DMS53 (cell line): ENCODE measurements around the gene ABCD1.

Experiments
- DNase-seq: peaks from one replicate; lab custom pipeline; 2025; lab: John Stamatoyannopoulos, UW

The ABCD1 gene

DNA sequence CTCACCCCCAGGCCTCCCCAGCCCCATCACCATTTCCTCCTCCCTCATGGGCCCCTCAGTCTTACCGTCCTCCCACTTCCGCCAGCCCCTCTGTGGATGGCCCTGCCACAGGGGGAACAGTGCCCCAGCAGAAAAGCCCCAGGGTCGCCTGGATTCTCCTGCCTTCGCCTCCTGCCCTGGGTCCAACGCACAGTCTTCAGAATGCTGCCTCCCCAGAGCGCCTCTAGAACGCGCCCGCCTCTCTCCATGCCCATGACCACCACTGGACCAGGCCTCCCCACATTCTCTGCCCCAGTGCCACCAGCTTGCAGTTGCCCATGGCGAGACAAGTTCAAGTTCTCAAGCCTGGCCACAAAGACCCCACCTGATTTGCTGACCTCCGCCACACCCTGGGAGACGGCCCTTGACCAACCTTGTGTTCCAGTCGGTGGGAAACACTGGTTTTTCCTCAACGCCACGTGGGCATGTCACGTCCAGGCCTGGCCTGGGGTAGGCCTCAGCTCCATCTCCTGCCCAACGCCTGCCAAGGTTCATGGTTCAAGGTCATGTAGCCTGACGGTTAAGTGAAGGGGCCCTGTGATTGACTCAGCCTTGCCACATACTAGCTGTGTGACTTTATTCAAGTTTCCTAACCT lies 38.8 kb downstream of the ABCD1 start:
- no peak for DNase-seq

DNA sequence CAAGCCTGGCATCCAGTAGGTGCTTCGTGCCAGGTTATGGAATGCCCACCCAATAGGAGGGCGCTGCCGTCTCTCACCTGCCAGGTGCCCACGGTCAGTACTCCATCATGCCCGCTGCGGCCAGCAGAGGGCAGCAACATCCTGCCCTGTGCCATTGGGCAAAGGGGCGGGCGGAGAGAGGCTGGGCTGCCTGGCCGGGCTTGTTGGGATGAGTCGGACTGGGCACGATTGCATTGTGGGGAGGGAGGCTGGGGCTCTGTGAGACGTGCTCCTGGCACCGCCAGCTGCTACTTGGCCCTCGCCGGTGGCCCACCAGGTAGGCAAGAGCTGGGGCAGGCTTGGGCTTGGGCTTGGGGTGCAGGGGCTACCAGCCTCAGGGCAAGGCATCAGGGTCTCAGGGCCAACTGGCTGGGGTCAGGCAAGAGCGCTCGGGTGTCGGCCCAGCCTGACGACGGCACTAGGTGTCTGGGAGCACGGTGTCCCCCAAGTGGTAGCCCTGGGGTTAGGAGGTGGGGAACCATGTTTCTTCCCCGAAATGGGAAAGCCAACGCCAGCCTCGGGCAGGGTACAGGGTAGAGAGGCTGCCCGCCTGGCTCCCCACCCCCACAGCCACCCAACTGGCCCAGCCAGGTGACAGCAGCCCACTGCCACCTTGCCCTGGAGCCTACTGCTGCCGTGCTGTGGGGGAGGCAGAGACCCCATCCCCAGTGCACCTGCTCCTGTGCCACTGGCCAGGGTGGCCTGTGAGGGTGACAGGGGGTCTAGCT lies 39.5 kb downstream of the ABCD1 start, which contains the start of gene PLXNB3:
Gene PLXNB3 (plus strand): TSS at position 261 of the 767 bp plus-strand sequence. CDS start 1,287 bp downstream, outside the sequence.
- peak; percentile 92 for DNase-seq

DNA sequence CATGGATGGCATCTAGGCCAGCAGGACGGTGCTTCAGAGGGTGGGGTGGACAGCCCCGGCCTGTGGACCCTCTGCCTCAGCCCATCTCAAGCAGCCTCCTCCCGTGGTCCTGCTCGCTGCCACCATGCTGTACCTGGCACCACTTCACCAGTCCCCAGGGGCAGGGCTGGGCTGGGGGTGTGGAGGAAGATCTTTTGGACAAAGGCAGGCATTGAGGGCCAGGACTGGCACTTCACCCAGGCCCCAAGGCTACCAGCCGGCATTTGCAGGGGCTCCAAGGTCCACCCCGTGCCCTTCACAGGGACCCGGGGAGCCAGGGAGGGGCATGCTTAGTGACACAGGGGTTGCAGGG lies 40.1 kb downstream of the ABCD1 start:
- DNase-seq: no peak

DNA sequence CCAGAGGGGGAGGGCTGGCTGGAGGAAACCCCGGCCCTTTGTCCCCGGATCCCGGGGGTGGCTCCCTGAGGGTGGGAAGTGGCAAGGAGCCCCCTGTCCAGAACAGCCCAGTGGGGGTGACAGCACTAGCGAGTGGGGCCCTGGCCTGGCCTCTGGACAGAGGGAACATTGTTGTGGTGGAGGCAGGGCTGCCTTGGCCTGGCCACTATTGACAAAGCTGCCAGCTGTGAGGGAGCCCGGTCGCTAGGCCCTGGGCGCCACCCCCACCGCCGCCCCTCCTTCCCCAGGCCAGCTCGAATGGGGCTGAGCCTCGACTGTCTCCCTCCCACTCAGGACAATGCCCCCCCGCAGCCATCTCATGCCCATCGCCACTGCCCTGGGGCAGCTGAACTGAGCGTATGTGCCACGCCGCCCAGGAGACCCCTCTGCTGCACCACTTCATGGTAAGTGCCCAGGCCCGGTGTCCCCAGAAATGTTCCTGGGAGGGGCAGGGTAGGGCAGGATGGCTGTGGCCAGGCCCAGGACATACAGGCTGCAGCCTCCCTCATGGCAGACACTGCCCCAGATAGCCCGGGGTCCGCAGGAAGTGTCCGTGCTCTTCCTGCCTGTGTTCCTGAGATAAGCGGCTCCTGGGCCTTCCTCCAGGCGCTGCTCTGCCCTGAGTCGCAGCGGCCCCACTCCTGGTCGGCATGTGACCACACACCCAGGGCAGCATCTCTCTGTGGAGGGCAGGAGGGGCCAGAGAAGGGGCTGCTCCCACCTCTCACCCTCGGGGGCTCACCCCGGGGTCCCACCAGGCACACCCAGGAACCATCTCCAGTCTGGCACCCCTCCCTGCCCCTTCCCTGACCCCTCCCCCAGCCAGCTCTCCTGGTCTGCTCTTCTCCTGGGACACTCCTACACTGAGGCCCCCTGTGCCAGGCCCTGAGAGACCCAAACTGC lies 40.8 kb downstream of the ABCD1 start:
- DNase-seq: no peak

DNA sequence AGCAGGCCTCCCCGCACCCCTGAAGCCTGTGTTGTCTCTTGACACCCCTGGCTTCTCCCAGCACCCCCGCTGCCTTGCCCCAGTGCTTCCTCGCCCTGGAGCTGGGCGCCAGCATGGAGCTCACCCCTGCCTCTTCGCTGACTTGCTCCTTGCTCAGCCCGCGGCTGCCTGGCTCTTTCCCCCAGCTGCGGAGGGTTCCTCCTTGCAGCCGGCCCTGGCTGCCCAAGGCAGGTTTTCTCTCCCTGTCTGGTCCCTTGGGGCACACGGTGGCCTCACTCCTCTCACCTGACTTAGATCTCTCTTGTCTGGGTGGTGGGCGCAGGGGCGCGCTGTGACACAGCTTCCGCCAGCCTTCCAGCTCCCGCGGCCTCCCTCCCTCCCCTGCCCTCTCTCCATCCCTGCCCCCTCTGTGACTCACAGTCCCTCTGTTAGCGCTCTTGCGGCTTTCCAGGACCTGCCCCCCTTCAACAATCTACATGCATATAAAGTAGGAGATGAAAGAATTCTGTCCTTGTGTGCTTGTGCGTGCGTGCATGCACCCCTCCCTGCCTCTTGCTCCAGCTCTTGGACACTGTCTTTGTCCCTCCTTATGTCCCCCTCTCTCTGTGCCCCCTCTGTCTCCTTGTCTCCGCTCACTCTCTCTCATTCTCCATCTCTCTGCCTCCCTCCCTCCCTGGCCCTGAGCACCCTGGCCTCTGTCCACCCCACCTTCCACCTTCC lies 41.6 kb downstream of the ABCD1 start:
- peak; percentile 37 for DNase-seq

DNA sequence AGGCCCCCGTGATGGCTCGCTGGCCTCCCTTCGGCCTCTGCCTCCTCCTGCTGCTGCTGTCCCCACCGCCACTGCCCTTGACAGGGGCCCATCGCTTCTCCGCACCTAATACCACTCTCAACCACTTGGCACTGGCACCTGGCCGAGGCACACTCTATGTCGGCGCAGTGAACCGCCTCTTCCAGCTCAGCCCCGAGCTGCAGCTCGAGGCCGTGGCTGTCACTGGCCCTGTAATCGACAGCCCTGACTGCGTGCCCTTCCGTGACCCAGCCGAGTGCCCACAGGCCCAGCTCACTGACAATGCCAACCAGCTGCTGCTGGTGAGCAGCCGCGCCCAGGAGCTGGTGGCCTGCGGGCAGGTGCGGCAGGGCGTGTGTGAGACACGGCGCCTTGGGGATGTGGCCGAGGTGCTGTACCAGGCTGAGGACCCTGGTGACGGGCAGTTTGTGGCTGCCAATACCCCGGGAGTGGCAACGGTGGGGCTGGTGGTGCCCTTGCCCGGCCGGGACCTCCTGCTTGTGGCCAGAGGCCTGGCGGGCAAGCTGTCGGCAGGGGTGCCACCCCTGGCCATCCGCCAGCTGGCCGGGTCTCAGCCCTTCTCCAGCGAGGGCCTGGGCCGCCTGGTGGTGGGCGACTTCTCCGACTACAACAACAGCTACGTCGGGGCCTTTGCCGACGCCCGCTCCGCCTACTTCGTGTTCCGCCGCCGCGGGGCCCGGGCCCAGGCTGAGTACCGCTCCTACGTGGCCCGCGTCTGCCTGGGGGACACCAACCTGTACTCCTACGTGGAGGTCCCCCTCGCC lies 42.4 kb downstream of the ABCD1 start:
- no peak for DNase-seq

DNA sequence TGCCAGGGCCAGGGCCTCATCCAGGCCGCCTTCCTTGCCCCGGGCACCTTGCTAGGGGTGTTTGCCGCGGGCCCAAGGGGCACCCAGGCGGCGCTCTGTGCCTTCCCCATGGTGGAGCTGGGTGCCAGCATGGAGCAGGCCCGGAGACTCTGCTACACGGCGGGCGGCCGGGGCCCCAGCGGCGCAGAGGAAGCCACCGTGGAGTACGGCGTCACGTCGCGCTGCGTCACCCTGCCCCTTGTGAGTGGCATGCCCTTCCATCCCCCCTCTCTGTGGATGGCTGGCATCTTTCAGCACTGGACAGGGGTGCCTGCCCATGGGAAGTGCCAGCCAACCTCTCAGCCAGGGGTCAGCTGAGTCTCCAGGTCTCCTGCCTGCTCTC lies 43.0 kb downstream of the ABCD1 start:
- no peak for DNase-seq

DNA sequence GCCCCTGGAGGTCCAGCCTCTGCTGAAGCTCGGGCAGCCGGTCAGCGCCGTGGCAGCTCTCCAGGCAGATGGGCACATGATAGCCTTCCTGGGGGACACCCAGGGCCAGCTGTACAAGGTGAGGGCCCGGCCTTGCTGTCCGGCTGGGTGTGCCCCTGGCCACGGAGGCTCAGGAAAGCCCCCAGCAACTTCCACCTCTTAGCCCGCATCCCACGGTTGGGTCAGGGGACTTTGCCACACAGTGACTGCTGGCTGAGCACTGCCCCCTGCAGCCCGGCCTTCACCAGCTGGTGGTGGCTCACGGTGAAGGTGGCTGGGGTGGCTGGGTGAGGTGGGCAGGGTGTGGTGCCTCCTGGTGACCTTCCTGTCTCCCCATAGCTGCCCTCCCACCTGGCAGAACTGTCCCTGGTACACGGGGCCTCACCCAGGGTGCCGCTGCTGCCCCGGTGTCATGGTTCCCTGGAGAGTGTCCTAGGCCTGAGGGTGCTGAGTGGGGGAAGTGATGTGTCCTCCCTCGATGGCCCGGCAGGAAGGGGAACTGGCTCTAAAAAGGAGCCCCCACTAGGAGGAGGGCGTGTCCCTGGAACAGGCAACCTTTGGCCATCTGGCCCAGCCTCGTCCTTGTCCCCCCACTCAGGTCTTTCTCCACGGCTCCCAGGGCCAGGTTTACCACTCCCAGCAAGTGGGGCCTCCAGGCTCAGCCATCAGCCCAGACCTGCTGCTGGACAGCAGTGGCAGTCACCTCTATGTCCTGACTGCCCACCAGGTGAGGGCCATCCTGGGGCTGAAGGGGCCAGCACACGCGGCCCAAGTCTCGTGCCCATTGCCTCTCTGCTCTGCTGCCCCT lies 43.9 kb downstream of the ABCD1 start:
- no peak for DNase-seq

DNA sequence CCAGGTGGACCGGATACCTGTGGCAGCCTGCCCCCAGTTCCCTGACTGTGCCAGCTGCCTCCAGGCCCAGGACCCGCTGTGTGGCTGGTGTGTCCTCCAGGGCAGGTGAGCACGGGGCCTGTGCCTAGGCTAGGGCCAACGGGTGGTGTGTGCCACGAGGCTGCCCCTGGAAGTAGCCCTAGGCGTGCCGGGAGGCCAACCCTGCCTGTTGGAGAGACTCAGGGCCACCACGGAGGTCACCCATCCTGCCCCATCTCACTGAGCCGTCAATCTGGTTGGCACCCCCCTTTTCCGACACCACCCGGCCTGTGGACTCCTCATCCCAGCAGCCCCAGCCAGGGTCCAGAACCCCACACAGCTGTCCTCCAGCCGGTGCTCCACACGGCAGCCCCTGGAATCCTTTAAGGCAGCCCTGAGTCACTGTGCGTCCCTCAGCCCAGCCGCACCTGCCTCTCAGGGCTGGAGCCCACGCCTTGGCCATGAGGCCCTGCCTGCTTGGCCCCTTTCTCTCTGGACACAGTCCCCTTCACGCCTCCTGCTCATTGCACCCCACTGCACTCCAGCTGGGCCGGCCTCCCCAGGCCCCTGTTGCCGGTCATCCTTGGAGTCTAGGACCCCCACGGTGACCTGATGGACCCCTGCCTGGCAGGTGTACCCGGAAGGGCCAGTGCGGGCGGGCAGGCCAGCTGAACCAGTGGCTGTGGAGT lies 44.7 kb downstream of the ABCD1 start:
- DNase-seq: no peak

DNA sequence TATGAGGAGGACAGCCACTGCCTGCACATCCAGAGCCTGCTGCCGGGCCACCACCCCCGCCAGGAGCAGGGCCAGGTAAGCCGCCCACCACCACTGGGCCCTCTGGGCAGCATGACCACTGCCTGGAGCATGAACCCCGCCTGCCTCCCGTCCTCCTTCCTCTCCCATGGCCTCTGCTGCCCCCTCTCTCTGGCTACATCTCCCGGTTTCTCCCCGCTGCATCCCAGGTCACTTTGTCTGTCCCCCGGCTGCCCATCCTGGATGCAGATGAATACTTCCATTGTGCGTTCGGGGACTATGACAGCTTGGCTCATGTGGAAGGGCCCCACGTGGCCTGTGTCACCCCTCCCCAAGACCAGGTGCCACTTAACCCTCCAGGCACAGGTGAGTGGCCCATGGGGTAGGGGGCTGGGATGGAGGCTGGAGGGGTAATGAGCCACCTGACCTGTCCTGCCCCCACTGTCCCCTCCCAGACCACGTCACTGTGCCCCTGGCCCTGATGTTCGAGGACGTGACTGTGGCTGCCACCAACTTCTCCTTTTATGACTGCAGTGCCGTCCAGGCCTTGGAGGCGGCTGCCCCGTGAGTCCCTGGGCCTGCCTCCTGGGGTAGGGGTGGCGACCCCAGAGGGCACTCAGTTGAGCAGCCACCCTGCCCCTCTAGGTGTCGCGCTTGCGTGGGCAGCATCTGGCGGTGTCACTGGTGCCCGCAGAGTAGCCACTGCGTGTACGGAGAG lies 45.4 kb downstream of the ABCD1 start:
- DNase-seq: no peak

DNA sequence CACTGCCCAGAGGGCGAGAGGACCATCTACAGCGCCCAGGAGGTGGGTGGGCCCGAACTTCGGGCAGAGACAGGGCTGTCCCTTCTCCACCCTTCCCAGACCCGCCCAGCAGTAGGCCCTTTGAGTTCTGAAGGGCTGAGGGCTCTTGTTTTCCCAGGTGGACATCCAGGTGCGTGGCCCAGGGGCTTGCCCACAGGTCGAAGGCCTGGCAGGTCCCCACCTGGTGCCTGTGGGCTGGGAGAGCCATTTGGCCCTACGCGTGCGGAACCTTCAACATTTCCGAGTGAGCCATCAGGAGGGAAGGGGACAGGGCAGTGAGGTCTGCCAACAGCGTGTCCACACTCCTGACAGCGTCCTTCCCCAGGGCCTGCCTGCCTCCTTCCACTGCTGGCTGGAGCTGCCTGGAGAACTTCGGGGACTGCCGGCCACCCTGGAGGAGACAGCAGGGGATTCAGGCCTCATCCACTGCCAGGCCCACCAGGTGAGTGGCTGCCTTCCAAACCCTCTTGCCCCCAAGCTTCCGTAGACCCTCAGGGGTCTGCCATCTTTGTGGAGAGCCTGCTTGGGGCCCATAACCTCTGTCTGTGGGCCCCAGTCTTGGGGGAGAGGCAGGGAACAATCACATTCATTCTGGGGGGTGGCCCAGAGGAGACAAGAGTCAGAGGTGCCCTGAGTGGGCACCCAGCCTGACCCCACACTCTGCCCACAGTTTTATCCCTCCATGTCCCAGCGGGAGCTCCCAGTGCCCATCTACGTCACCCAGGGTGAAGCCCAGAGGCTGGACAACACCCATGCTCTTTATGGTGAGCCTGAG lies 46.2 kb downstream of the ABCD1 start:
- no peak for DNase-seq

DNA sequence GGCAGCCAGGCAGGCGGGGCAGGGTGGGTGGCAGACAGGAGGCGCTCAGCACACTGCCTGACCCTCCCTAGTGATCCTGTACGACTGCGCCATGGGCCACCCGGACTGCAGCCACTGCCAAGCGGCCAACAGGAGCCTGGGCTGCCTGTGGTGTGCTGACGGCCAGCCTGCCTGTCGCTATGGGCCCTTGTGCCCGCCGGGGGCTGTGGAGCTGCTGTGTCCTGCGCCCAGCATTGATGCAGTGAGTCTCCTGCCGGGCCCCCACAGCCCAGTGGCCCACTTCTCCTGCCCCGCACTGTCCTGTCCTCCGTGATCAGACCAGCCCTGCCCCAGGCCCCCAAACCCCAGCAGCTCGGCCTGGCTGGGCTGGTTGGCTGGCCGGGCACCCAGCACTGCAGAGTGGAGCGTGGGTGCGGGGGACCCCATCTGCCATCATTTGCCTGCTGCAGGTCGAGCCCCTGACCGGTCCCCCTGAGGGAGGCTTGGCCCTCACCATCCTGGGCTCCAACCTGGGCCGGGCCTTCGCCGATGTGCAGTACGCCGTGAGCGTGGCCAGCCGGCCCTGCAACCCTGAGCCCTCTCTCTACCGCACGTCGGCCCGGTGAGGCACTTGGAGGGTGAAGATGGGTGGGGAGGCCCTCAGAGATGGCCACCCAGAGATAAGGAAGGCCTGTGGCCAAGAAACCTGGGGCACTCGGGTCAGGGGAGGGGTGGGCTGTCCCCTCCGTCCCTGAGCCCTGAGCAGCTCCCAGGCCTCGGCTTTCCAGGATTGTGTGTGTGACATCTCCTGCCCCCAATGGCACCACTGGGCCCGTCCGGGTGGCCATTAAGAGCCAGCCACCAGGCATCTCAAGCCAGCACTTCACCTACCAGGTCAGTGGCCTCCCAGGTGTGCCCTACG lies 47.0 kb downstream of the ABCD1 start:
- no peak for DNase-seq

DNA sequence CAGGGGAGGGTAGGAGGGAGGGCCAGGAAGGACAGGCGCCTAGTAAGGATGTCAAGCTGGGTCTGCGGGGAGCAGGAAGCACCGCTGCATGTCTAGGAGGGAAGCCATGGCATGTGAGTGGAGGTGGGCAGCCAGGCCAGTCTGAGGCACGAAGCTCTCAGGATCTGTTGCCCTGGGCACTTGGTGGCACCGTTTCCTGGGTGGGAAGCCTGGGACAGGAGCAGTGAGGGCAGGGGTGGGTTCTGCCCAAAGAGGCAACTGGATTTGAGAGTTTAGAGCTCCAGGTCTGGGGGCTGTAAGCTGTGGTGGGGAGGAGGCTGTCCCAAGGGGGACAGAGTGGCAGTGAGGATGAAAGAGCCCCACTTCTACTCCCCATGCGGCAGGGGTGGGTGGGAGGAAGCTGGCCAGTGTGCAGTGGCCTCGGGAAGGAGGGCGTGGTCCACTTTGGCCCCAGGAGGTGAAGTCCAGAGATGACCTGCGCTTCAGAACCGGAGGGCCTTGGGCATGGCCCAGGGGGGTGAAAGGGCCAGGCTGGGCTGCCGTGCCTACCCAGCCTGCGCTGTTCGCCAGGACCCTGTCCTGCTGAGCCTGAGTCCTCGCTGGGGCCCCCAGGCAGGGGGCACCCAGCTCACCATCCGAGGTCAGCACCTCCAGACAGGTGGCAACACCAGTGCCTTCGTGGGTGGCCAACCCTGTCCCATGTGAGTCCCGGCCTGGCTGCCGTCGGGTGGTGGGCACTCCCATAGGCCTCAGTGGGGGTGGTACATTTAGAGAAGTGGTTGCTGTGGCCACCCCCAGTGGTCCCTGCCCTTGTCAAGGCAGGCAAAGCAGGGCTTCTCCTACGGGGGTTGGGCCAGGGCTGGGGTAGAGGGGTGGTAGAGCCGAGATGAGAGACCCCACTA lies 47.9 kb downstream of the ABCD1 start:
- DNase-seq: no peak

DNA sequence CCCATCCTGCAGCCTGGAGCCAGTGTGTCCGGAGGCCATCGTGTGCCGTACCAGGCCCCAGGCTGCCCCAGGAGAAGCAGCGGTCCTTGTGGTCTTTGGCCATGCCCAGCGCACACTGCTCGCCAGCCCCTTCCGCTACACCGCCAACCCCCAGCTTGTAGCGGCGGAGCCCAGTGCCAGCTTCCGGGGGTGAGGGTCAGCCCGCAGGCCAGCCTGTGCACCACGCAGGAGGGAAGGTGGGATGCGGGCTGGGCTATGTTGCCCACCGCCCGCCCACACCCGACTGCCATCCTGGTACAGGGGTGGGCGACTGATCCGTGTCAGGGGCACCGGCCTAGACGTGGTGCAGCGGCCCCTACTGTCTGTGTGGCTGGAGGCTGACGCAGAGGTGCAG lies 48.6 kb downstream of the ABCD1 start:
- no peak for DNase-seq

DNA sequence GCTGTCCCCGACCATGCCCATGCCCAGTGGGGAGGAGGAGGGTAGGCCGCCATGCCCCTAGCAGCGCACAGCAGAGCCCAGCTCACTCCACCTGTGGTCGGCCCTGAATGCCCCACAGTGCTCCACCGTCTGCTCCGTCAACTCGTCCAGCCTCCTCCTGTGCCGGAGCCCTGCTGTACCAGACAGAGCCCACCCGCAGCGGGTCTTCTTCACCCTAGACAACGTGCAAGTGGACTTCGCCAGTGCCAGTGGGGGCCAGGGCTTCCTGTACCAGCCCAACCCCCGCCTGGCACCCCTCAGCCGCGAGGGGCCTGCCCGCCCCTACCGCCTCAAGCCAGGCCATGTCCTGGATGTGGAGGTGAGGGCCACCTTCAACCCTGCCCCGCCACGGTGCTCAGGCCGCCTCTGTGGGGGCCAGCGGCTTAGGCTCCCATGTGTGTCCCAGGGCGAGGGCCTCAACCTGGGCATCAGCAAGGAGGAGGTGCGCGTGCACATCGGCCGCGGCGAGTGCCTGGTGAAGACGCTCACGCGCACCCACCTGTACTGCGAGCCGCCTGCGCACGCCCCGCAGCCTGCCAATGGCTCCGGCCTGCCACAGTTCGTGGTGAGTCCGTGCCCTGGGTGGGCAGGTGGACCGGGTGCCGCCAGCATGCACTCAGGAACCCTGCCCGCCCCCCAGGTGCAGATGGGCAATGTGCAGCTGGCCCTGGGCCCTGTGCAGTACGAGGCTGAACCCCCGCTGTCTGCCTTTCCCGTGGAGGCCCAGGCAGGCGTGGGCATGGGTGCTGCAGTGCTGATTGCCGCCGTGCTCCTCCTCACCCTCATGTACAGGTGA lies 49.3 kb downstream of the ABCD1 start:
- DNase-seq: no peak
